Measurements from ENCODE around the gene PPP5C. TPM values are rescaled to one million over a fixed set of nuclear protein-coding genes. Genes with fewer than 3 reads are reported as not detected.
"Not testable (repeated sequence)": the region's sequence is repeated elsewhere in the genome, so short reads cannot be mapped to it uniquely, and the experiment has no call there.

PPP5C gene
- total RNA-seq, 1 experiment from 2014 or later, result 45.6 TPM

- in situ Hi-C loops (cut with HindIII; ENCODE audit: low pct_unique_long_range_greater_than_20kb, low sequenced_read_pairs), result no loop called here
- DNase-seq (ENCODE audit: low read depth, low spot score), result no peak
Measured at GRCh38 chr19:46355234-46356148, 8.6 kb downstream of the PPP5C start.

- in situ Hi-C loops (cut with HindIII; ENCODE audit: low pct_unique_long_range_greater_than_20kb, low sequenced_read_pairs), result no loop called here
- DNase-seq (ENCODE audit: low read depth, low spot score), result no peak
Measured at GRCh38 chr19:46356149-46357055, 9.5 kb downstream of the PPP5C start.

- no peak for DNase-seq (ENCODE audit: low read depth, low spot score)
- in situ Hi-C loops (cut with HindIII; ENCODE audit: low pct_unique_long_range_greater_than_20kb, low sequenced_read_pairs), result no loop called here
Measured at GRCh38 chr19:46357846-46358583, 11.1 kb downstream of the PPP5C start.

- DNase-seq (ENCODE audit: low read depth, low spot score), result no peak
- in situ Hi-C loops (cut with HindIII; ENCODE audit: low pct_unique_long_range_greater_than_20kb, low sequenced_read_pairs), result no loop called here
Measured at GRCh38 chr19:46361915-46362314, 15.0 kb downstream of the PPP5C start.

GRCh38 chr19:46364359-46364758 is 17.5 kb downstream of the PPP5C start:
- in situ Hi-C loops (cut with HindIII; ENCODE audit: low pct_unique_long_range_greater_than_20kb, low sequenced_read_pairs), result no loop called here
- DNase-seq (ENCODE audit: low read depth, low spot score), result no peak

- in situ Hi-C loops (cut with HindIII; ENCODE audit: low pct_unique_long_range_greater_than_20kb, low sequenced_read_pairs), result no loop called here
- DNase-seq (ENCODE audit: low read depth, low spot score), result no peak
Measured at GRCh38 chr19:46365561-46365960, 18.7 kb downstream of the PPP5C start.

- DNase-seq (ENCODE audit: low read depth, low spot score), result no peak
- in situ Hi-C loops (cut with HindIII; ENCODE audit: low pct_unique_long_range_greater_than_20kb, low sequenced_read_pairs), result no loop called here
Measured at GRCh38 chr19:46366620-46367292, 19.9 kb downstream of the PPP5C start.

GRCh38 chr19:46367426-46367825 is 20.5 kb downstream of the PPP5C start:
- no peak for DNase-seq (ENCODE audit: low read depth, low spot score)
- in situ Hi-C loops (cut with HindIII; ENCODE audit: low pct_unique_long_range_greater_than_20kb, low sequenced_read_pairs), result no loop called here

- in situ Hi-C loops (cut with HindIII; ENCODE audit: low pct_unique_long_range_greater_than_20kb, low sequenced_read_pairs), result no loop called here
- DNase-seq (ENCODE audit: low read depth, low spot score), result no peak
Measured at GRCh38 chr19:46368116-46368515, 21.2 kb downstream of the PPP5C start.

GRCh38 chr19:46369817-46370216 is 22.9 kb downstream of the PPP5C start:
- in situ Hi-C loops (cut with HindIII; ENCODE audit: low pct_unique_long_range_greater_than_20kb, low sequenced_read_pairs), result no loop called here
- no peak for DNase-seq (ENCODE audit: low read depth, low spot score)

- in situ Hi-C loops (cut with HindIII; ENCODE audit: low pct_unique_long_range_greater_than_20kb, low sequenced_read_pairs), result no loop called here
- DNase-seq (ENCODE audit: low read depth, low spot score), result no peak
Measured at GRCh38 chr19:46371371-46371901, 24.5 kb downstream of the PPP5C start.

- DNase-seq (ENCODE audit: low read depth, low spot score), result no peak
- in situ Hi-C loops (cut with HindIII; ENCODE audit: low pct_unique_long_range_greater_than_20kb, low sequenced_read_pairs), result no loop called here
Measured at GRCh38 chr19:46372901-46373490, 26.1 kb downstream of the PPP5C start.

GRCh38 chr19:46373491-46374359 is 26.8 kb downstream of the PPP5C start:
- no peak for DNase-seq (ENCODE audit: low read depth, low spot score)
- in situ Hi-C loops (cut with HindIII; ENCODE audit: low pct_unique_long_range_greater_than_20kb, low sequenced_read_pairs), result no loop called here

GRCh38 chr19:46374536-46375475 is 27.9 kb downstream of the PPP5C start:
- in situ Hi-C loops (cut with HindIII; ENCODE audit: low pct_unique_long_range_greater_than_20kb, low sequenced_read_pairs), result no loop called here

GRCh38 chr19:46375476-46376067 is 28.7 kb downstream of the PPP5C start:
- in situ Hi-C loops (cut with HindIII; ENCODE audit: low pct_unique_long_range_greater_than_20kb, low sequenced_read_pairs); DNase-seq (ENCODE audit: low read depth, low spot score): not testable (repeated sequence)

More at GRCh38 chr19:46374536-46375475, 27.9 kb downstream of the PPP5C start:
- no peak for DNase-seq (ENCODE audit: low read depth, low spot score)

Measured in SK-MEL-5 (cell line).